NCI-H748 (cell line): ENCODE measurements around the gene KCTD13.
A peak's percentile ranks its signal among the peaks of the same experiment; 100 is the strongest.
"Not testable (repeated sequence)": the region's sequence is repeated elsewhere in the genome, so short reads cannot be mapped to it uniquely, and the experiment has no call there.

ENCODE experiments used
- DNase-seq: peaks from one replicate; lab custom pipeline; 2025; ENCODE audit not compliant: unreplicated experiment; lab: John Stamatoyannopoulos, UW

KCTD13 gene

GRCh38 chr16:29908719-29909220 is 17.3 kb downstream of the KCTD13 start:
- DNase-seq, result no peak

GRCh38 chr16:29907973-29908372 is 18.1 kb downstream of the KCTD13 start:
- no peak for DNase-seq

- no peak for DNase-seq
Measured at GRCh38 chr16:29906520-29907244, 19.3 kb downstream of the KCTD13 start.

GRCh38 chr16:29905668-29906067 is 20.4 kb downstream of the KCTD13 start:
- no peak for DNase-seq

- no peak for DNase-seq
Measured at GRCh38 chr16:29904947-29905346, 21.1 kb downstream of the KCTD13 start.

GRCh38 chr16:29903590-29903989 is 22.4 kb downstream of the KCTD13 start:
- DNase-seq, result no peak

GRCh38 chr16:29901607-29901945 is 24.4 kb downstream of the KCTD13 start:
- no peak for DNase-seq

- DNase-seq, result no peak
Measured at GRCh38 chr16:29900888-29901606, 25.0 kb downstream of the KCTD13 start.

- DNase-seq, result peak; percentile 66
Measured at GRCh38 chr16:29900102-29900887, 25.7 kb downstream of the KCTD13 start, which contains the start of gene ASPHD1. Gene ASPHD1, plus strand, starts transcription at chr16:29900488. Its CDS starts 484 bp downstream, at chr16:29900972.

GRCh38 chr16:29899516-29900101 is 26.4 kb downstream of the KCTD13 start, which contains the start of gene SEZ6L2:
Gene SEZ6L2, minus strand, starts transcription at chr16:29899550. Its CDS starts 531 bp downstream, at chr16:29899019.
- peak; percentile 91 for DNase-seq

- peak; percentile 77 for DNase-seq
Measured at GRCh38 chr16:29898804-29899515, 27.1 kb downstream of the KCTD13 start.

- no peak for DNase-seq
Measured at GRCh38 chr16:29898135-29898803, 27.8 kb downstream of the KCTD13 start.

- DNase-seq, result no peak
Measured at GRCh38 chr16:29897333-29897732, 28.7 kb downstream of the KCTD13 start.

- DNase-seq, result no peak
Measured at GRCh38 chr16:29896841-29897240, 29.2 kb downstream of the KCTD13 start.

GRCh38 chr16:29894352-29894751 is 31.7 kb downstream of the KCTD13 start:
- DNase-seq, result no peak

GRCh38 chr16:29893553-29893952 is 32.5 kb downstream of the KCTD13 start:
- no peak for DNase-seq

GRCh38 chr16:29892458-29892813 is 33.6 kb downstream of the KCTD13 start:
- DNase-seq, result no peak

- DNase-seq, result no peak
Measured at GRCh38 chr16:29891525-29892457, 34.2 kb downstream of the KCTD13 start.

GRCh38 chr16:29889372-29889771 is 36.7 kb downstream of the KCTD13 start:
- DNase-seq, result not testable (repeated sequence)
